ENCODE results near the gene LCMT2.

The LCMT2 gene

GRCh38 chr15:43275740-43276562 is 54.4 kb downstream of the LCMT2 start:
- no peaks in the 10 kb centered on the region for H3K27me3 ChIP-seq (replicated peaks; ENCODE audit: control insufficient read depth, insufficient read depth, low read length)
- no peak for TF ChIP-seq CTCF (IDR thresholded peaks at IDR 0.05; ENCODE audit: insufficient read depth, low read length, poor library complexity, severe bottlenecking)

GRCh38 chr15:43274136-43274535 is 56.2 kb downstream of the LCMT2 start:
- no peak for TF ChIP-seq CTCF (IDR thresholded peaks at IDR 0.05; ENCODE audit: insufficient read depth, low read length, poor library complexity, severe bottlenecking)
- no peak for DNase-seq (ENCODE audit: extremely low read depth, insufficient read length)
- Histone ChIP-seq H3K4me3 (replicated peaks; ENCODE audit: low read depth, low read length) (no peak overlapping the region), H3K36me3 (ENCODE audit: control insufficient read depth, insufficient read depth, low read length) (no peaks in the 10 kb centered on the region), H3K27me3 (replicated peaks; ENCODE audit: control insufficient read depth, insufficient read depth, low read length) (no peaks in the 10 kb centered on the region)

More at GRCh38 chr15:43275740-43276562, 54.4 kb downstream of the LCMT2 start:
- H3K36me3 ChIP-seq (ENCODE audit: control insufficient read depth, insufficient read depth, low read length): no peaks in the 10 kb centered on the region
- no peak for DNase-seq (ENCODE audit: extremely low read depth, insufficient read length)
- no peak overlapping the region for H3K4me3 ChIP-seq (replicated peaks; ENCODE audit: low read depth, low read length)
